Hepatocyte (in vitro differentiated cells): Measurements from ENCODE around the gene JMJD4. TPM values are rescaled to one million over a fixed set of nuclear protein-coding genes. Genes with fewer than 3 reads are reported as not detected.

ENCODE experiments used
- DNase-seq: peaks from one replicate; pipeline ENCODE4 v3.0.0-alpha.2; 2016; ENCODE audit warnings: low spot score
- H2AFZ ChIP-seq: fragments of 200-600 bp; sonication (generic); 2 replicates; pipeline ENCODE4 v1.6.0; 2016; ENCODE audit warnings: antibody characterized with exemption, mild to moderate bottlenecking
- H3K27ac ChIP-seq: fragments of 200-600 bp; sonication (generic); 2 replicates; pipeline ENCODE4 v1.5.1; 2016; ENCODE audit warnings: mild to moderate bottlenecking
- H3K27me3 ChIP-seq: fragments of 200-600 bp; sonication (generic); 2 replicates; pipeline ENCODE4 v1.6.1; 2016
- H3K36me3 ChIP-seq: fragments of 200-600 bp; sonication (generic); replicated peaks from 2 replicates; pipeline ENCODE4 v1.5.1; 2016; ENCODE audit warnings: low read depth; ENCODE audit not compliant: insufficient read depth
- H3K4me1 ChIP-seq: fragments of 200-600 bp; sonication (generic); 2 replicates; pipeline ENCODE4 v1.5.1; 2016; ENCODE audit warnings: mild to moderate bottlenecking, moderate library complexity; ENCODE audit not compliant: insufficient read depth
- H3K4me2 ChIP-seq: fragments of 200-600 bp; sonication (generic); 2 replicates; pipeline ENCODE4 v1.6.0; 2016
- H3K4me3 ChIP-seq: fragments of 200-600 bp; sonication (generic); 2 replicates; pipeline ENCODE4 v1.5.1; 2016; ENCODE audit warnings: mild to moderate bottlenecking
- H3K79me2 ChIP-seq: fragments of 200-600 bp; sonication (generic); 2 replicates; pipeline ENCODE4 v1.6.0; 2017; ENCODE audit warnings: mild to moderate bottlenecking
- H3K9me2 ChIP-seq: fragments of 200-600 bp; sonication (generic); replicated peaks from 2 replicates; pipeline ENCODE4 v1.6.0; 2017; ENCODE audit warnings: mild to moderate bottlenecking; ENCODE audit not compliant: insufficient read depth
- H3K9me3 ChIP-seq: fragments of 200-600 bp; sonication (generic); 2 replicates; pipeline ENCODE4 v1.5.1; 2016; ENCODE audit warnings: low read depth, mild to moderate bottlenecking
- H4K20me1 ChIP-seq: fragments of 200-600 bp; sonication (generic); 2 replicates; pipeline ENCODE4 v1.6.0; 2016; ENCODE audit warnings: mild to moderate bottlenecking; ENCODE audit not compliant: insufficient read depth, poor library complexity, severe bottlenecking
- EZH2 ChIP-seq: fragments of 200-600 bp; sonication (generic); IDR thresholded peaks from 2 replicates; pipeline ENCODE4 v1.6.1; 2016; ENCODE audit warnings: antibody characterized with exemption, mild to moderate bottlenecking, borderline replicate concordance
- EZH2phosphoT487 ChIP-seq: fragments of 200-600 bp; sonication (generic); IDR thresholded peaks from one replicate; pipeline ENCODE4 v1.6.1; 2018; ENCODE audit warnings: antibody characterized with exemption, mild to moderate bottlenecking, low read depth, moderate library complexity; ENCODE audit not compliant: unreplicated experiment, severe bottlenecking
- WGBS: methylation state at CpG from one replicate; pipeline ENCODE4 v1.1.6; 2016; ENCODE audit warnings: low lambda C conversion rate; ENCODE audit errors: missing lambda C conversion rate; 5-methylcytosine and 5-hydroxymethylcytosine counted together
- polyA plus RNA-seq: library from polyadenylated mRNA; unstranded; fragments of >200 nt; fragmentation: Nextera tagmentation; extraction: Ambion mirVana; gene quantifications from 2 replicates; pipeline ENCODE4 v1.2.1, GENCODE V29; 2016
- total RNA-seq: library from RNA; depleted of rRNA; stranded (reverse); fragments of >200 nt; gene quantifications from 2 replicates; pipeline ENCODE4 v1.2.3, GENCODE V29; 2014
- TF ChIP-seq, protein P1 (sequence below): fragments of 200-600 bp; sonication (generic); IDR thresholded peaks from 2 replicates; pipeline ENCODE4 v1.5.1; 2016; ENCODE audit warnings: antibody characterized with exemption, mild to moderate bottlenecking; ENCODE audit not compliant: poor library complexity

Gene JMJD4
- total and polyA plus RNA-seq, 2 experiments from 2014 or later = 21.3 to 31.2 TPM

DNA sequence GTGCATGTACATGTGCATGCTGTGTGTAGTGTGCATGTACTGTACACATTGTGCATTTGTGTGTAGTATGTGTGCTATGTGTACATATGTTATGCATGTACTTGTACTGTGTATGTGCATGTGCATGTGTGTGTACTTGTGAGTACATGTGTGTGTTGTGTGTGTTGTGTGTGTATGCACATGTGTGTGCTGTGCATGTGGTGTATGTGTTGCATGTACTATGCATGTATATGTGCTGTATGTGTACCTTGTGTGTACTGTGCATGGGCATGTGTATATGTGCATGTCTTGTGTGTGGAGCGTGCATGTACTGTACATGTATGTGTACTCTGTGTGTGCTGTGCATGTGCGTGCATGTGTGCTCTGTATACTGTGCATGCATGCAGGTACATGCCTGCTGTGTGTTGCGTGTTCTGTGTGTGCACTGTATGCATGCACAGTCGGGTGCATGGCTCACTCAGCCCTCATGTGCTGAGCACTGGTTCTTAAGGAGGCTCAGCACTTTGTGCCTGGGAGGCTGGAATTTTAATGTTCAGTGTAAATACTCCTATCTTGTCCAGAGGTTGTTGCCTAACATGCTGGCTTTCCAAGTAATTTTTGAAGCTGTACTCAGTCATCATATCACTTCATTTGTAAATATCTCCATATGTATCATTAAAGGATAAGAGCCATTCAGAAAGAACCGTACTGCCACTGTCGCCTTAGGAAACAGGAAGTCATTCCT, 32.5 kb upstream of the JMJD4 start:
- peaks cover 26% of the 10 kb centered on the region for H4K20me1 ChIP-seq
- H3K27me3 ChIP-seq = no peaks in the 10 kb centered on the region
- H3K9me2 ChIP-seq = no peaks in the 10 kb centered on the region
- DNase-seq = no peak
- no peak overlapping the region for H2AFZ ChIP-seq
- peaks cover 14% of the 10 kb centered on the region for H3K79me2 ChIP-seq
- H3K4me1 ChIP-seq = peaks cover 5% of the 10 kb centered on the region
- no peak overlapping the region for H3K27ac ChIP-seq
- WGBS = 83% methylated on average over 6 of the region's 6 CpGs
- H3K4me3 ChIP-seq = no peak overlapping the region
- H3K36me3 ChIP-seq = peaks cover 3% of the 10 kb centered on the region
- H3K9me3 ChIP-seq = no peaks in the 10 kb centered on the region
- TF ChIP-seq EZH2phosphoT487 (no peak), EZH2 (no peak)
- TF ChIP-seq, protein P1, sequence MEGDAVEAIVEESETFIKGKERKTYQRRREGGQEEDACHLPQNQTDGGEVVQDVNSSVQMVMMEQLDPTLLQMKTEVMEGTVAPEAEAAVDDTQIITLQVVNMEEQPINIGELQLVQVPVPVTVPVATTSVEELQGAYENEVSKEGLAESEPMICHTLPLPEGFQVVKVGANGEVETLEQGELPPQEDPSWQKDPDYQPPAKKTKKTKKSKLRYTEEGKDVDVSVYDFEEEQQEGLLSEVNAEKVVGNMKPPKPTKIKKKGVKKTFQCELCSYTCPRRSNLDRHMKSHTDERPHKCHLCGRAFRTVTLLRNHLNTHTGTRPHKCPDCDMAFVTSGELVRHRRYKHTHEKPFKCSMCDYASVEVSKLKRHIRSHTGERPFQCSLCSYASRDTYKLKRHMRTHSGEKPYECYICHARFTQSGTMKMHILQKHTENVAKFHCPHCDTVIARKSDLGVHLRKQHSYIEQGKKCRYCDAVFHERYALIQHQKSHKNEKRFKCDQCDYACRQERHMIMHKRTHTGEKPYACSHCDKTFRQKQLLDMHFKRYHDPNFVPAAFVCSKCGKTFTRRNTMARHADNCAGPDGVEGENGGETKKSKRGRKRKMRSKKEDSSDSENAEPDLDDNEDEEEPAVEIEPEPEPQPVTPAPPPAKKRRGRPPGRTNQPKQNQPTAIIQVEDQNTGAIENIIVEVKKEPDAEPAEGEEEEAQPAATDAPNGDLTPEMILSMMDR = no peak
- no peak overlapping the region for H3K4me2 ChIP-seq

DNA sequence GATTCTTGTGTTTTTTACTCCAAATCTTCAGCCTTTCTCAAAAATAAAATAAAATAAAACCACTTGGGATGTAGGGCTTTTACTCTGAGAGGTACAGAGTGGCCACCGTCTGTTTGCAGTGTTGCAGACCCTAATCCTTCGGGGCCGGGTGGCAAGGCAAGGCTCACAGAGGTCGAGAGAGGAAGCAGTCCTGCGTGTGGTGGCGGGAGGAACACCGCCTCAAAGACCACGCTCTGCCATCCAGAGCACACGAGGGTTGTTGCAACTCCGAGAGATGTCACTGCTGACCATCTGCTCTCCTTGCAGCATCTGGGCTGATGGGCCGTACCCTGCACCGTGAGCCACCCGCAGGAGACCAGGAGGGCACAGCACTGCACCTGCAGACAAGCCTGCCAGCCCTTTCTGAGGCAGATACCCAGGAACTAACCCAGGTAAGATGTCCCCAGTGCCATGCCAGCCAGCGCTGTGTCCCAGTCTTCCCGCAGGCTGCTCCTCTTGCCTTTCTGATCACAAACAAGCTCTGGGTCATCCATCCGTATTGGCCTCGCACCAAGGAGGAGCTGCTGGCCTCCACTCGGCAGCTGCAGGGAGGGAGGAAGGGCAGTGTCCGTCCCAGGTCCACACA, 31.7 kb upstream of the JMJD4 start:
- Histone ChIP-seq H3K27me3 (no peaks in the 10 kb centered on the region), H2AFZ (no peak overlapping the region), H3K9me2 (no peaks in the 10 kb centered on the region), H3K27ac (no peak overlapping the region), H3K4me3 (no peak overlapping the region), H3K79me2 (peaks cover 14% of the 10 kb centered on the region), H3K36me3 (peaks cover 3% of the 10 kb centered on the region), H3K4me1 (peaks cover 6% of the 10 kb centered on the region), H4K20me1 (peaks cover 26% of the 10 kb centered on the region), H3K4me2 (no peak overlapping the region), H3K9me3 (no peaks in the 10 kb centered on the region)
- TF ChIP-seq, protein P1 = no peak
- TF ChIP-seq EZH2 (no peak), EZH2phosphoT487 (no peak)
- DNase-seq = no peak
- WGBS = 91% methylated on average over 19 of the region's 19 CpGs

DNA sequence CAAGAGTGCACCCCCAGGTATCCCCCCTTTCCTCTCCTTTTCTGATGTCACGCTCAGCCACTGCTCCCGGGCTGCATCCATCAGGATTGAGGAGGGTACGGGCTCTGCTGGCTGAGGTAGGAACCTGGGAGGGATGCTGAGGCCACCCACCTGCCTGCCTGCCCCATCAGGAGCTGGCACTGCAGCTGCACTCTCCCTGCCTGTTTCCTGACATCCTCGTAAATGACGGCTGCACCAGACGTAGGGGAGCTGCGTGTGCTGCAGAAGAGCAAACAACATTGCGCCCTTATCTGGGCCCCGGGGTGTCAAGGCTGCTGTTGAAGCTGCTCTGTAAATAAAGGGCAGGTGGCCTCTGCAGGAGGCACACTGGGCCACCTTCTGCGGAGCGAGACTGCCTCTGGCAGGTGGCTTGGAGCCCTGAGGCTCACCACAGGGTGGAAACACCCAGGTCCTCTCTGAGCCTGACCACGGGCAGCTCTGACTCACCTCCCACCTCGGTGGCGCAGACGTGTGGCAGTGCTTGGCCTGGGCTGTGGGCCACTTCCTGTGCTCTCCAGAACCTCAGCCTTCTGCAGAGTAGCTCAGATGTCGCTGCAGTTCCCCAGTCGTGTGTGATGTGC, 31.0 kb upstream of the JMJD4 start:
- peaks cover 3% of the 10 kb centered on the region for H3K36me3 ChIP-seq
- 66% methylated on average over 17 of the region's 17 CpGs for WGBS
- no peak overlapping the region for H2AFZ ChIP-seq
- no peak overlapping the region for H3K4me2 ChIP-seq
- H3K79me2 ChIP-seq = peaks cover 15% of the 10 kb centered on the region
- H3K4me3 ChIP-seq = no peak overlapping the region
- TF ChIP-seq, protein P1 = no peak
- no peak for TF ChIP-seq EZH2
- no peak for TF ChIP-seq EZH2phosphoT487
- H4K20me1 ChIP-seq = peaks cover 26% of the 10 kb centered on the region
- H3K27me3 ChIP-seq = no peaks in the 10 kb centered on the region
- no peaks in the 10 kb centered on the region for H3K9me2 ChIP-seq
- no peak overlapping the region for H3K27ac ChIP-seq
- DNase-seq = peak; percentile 43
- peaks cover 6% of the 10 kb centered on the region for H3K4me1 ChIP-seq
- no peaks in the 10 kb centered on the region for H3K9me3 ChIP-seq
